ENCODE results near the gene PTPN14. TPM values are rescaled to one million over a fixed set of nuclear protein-coding genes. Genes with fewer than 3 reads are reported as not detected.

The PTPN14 gene
- total RNA-seq, 1 experiment from 2014 or later, result 76.4 TPM

GRCh38 chr1:214344897-214345296 is 206.5 kb downstream of the PTPN14 start:
- no peaks in the 10 kb centered on the region for H3K23me2 ChIP-seq (ENCODE audit: insufficient read length, low read depth, low read length, poor library complexity, severe bottlenecking)
- H3K9ac ChIP-seq (ENCODE audit: extremely low read depth, insufficient read length, low read length), result no peak overlapping the region
- no peak overlapping the region for H2BK120ac ChIP-seq (ENCODE audit: low read depth, low read length, poor library complexity, severe bottlenecking)
- H4K91ac ChIP-seq (ENCODE audit: insufficient read length, low read depth, low read length), result no peak overlapping the region
- H3K79me2 ChIP-seq (ENCODE audit: insufficient read depth, low read length), result no peaks in the 10 kb centered on the region
- H2AK5ac ChIP-seq (ENCODE audit: insufficient read length, low read length), result no peak overlapping the region
- H3K4ac ChIP-seq (ENCODE audit: low read depth, low read length), result no peak overlapping the region
- no peak overlapping the region for H2AFZ ChIP-seq (ENCODE audit: low read length)
- H3K14ac ChIP-seq (ENCODE audit: insufficient read depth, low read length), result no peak overlapping the region
- no peak overlapping the region for H4K8ac ChIP-seq (replicated peaks; ENCODE audit: insufficient read length, low read depth, low read length)
- H4K5ac ChIP-seq (ENCODE audit: insufficient read length, low read depth, low read length), result no peak overlapping the region
- no peak overlapping the region for H3K18ac ChIP-seq (ENCODE audit: insufficient read length, low read depth, low read length)
- no peaks in the 10 kb centered on the region for H4K20me1 ChIP-seq (ENCODE audit: control insufficient read depth, insufficient read depth, insufficient read length)
- TF ChIP-seq CTCF (conservative IDR thresholded peaks at IDR 0.05), result no peak
- Mint-ChIP-seq H3K27ac (no peak overlapping the region; a peak in 1 of 7 replicates), H3K9me3 (peaks cover 8 to 19% of the 10 kb centered on the region in 2 experiments; a peak in 4 of 5 replicates), H3K36me3 (ENCODE audit: insufficient read depth in 1 of 3, low read depth in 3 of 3) (peaks cover 17 to 51% (median 39%) of the 10 kb centered on the region in 3 experiments), H3K4me3 (no peak overlapping the region), H3K27me3 (ENCODE audit: low read depth) (no peaks in the 10 kb centered on the region), H3K4me1 (peaks cover 19 to 23% of the 10 kb centered on the region in 2 experiments)
- H3K9me3 ChIP-seq (ENCODE audit: control insufficient read depth, low read depth, low read length), result no peaks in the 10 kb centered on the region
- no peak overlapping the region for H3K4me2 ChIP-seq (ENCODE audit: insufficient read depth, insufficient read length, low read length)
- H3K56ac ChIP-seq (ENCODE audit: insufficient read length, low read depth, low read length), result no peak overlapping the region
- no peak overlapping the region for H2BK20ac ChIP-seq (ENCODE audit: low read depth, low read length, poor library complexity, severe bottlenecking)
- no peak overlapping the region for H3T11ph ChIP-seq (ENCODE audit: low read length)
- peaks cover 5% of the 10 kb centered on the region; the same call in 1 of the 2 replicates for H3K4me1 ChIP-seq (ENCODE audit: insufficient read depth, low read length)
- no peak overlapping the region for H3K27ac ChIP-seq (ENCODE audit: insufficient read length, low read depth, low read length)
- DNase-seq, result no peak
- no peak overlapping the region for H2BK15ac ChIP-seq (ENCODE audit: low read depth, low read length)
- no peaks in the 10 kb centered on the region for H3K79me1 ChIP-seq (ENCODE audit: insufficient read depth, low read depth, low read length, poor library complexity, severe bottlenecking)
- no peak overlapping the region for H2BK12ac ChIP-seq (ENCODE audit: insufficient read length, low read depth, low read length)
- no peak overlapping the region for H3K23ac ChIP-seq (ENCODE audit: insufficient read length, low read depth, low read length)
- H3K27me3 ChIP-seq (ENCODE audit: insufficient read depth, low read length), result no peaks in the 10 kb centered on the region
- no peak overlapping the region for H2BK5ac ChIP-seq (ENCODE audit: insufficient read length, low read length)
